Lower lobe of right lung (tissue), 2 donors: ENCODE data around the gene SIL1. TPM values are rescaled to one million over a fixed set of nuclear protein-coding genes. Genes with fewer than 3 reads are reported as not detected.

Source experiments
- ATAC-seq, 2 donors: fragments of 200-7000 bp; cut with Tn5 transposase; one replicate each; pipeline ENCODE4 v1.9.1; 2020 to 2022; ENCODE audit warnings: mild to moderate bottlenecking in 2 of 2, moderate library complexity in 2 of 2
- DNase-seq: peaks from one replicate; pipeline ENCODE4 v3.0.0-alpha.2; 2020
- H3K27ac ChIP-seq: fragments of 200-600 bp; one replicate; pipeline ENCODE4 v1.8.0; 2022
- H3K27me3 ChIP-seq: fragments of 200-600 bp; one replicate; pipeline ENCODE4 v1.8.0; 2022; ENCODE audit warnings: low read depth
- H3K36me3 ChIP-seq: fragments of 200-600 bp; one replicate; pipeline ENCODE4 v1.8.0; 2022; ENCODE audit warnings: mild to moderate bottlenecking
- H3K4me1 ChIP-seq: fragments of 200-600 bp; one replicate; pipeline ENCODE4 v1.8.0; 2022
- H3K4me3 ChIP-seq: fragments of 200-600 bp; one replicate; pipeline ENCODE4 v1.8.0; 2022; ENCODE audit warnings: mild to moderate bottlenecking
- H3K9me3 ChIP-seq: fragments of 200-600 bp; one replicate; pipeline ENCODE4 v1.8.0; 2022
- CTCF ChIP-seq: fragments of 200-600 bp; IDR thresholded peaks from one replicate; pipeline ENCODE4 v1.8.0; 2022; ENCODE audit warnings: antibody characterized with exemption, mild to moderate bottlenecking
- intact Hi-C: fragments of 100-400 bp; cut with DNase I; formaldehyde crosslinking; loops from one replicate; pipeline ENCODE4 v1.11.0; 2022
- total RNA-seq: library from RNA; stranded (reverse); fragmentation: NEBNext Ultra II Directional; extraction: Animal tissue kit (Norgen Biotek cat#: 25700); gene quantifications from one replicate; pipeline ENCODE4 v1.2.1, GENCODE V29; 2021
- donor health status: DM: no; HTN: yes; CAD: no; lungs with severe emphysema.

Gene SIL1
- total RNA-seq, 1 donor from 2014 or later, result 40.6 TPM

GRCh38 chr5:139091439-139092156, 106.6 kb downstream of the SIL1 start:
- no peaks in the 10 kb centered on the region for H3K9me3 ChIP-seq
- H3K27me3 ChIP-seq, result no peaks in the 10 kb centered on the region
- no peak for DNase-seq
- peak; percentile 56 to 61 for ATAC-seq
- no peak overlapping the region for H3K4me3 ChIP-seq
- no peaks in the 10 kb centered on the region for H3K36me3 ChIP-seq
- peaks cover 5% of the 10 kb centered on the region for H3K4me1 ChIP-seq
- peak; percentile 21 for TF ChIP-seq CTCF
- intact Hi-C loops, result no loop called here
- no peak overlapping the region for H3K27ac ChIP-seq

- ATAC-seq (no peak), DNase-seq (no peak)
- Histone ChIP-seq H3K9me3 (no peaks in the 10 kb centered on the region), H3K27me3 (no peaks in the 10 kb centered on the region), H3K36me3 (no peaks in the 10 kb centered on the region), H3K4me1 (peaks cover 5% of the 10 kb centered on the region), H3K27ac (no peak overlapping the region), H3K4me3 (no peak overlapping the region)
- intact Hi-C loops, result no loop called here
- no peak for TF ChIP-seq CTCF
Observed at GRCh38 chr5:139090581-139090980, 107.6 kb downstream of the SIL1 start.

GRCh38 chr5:139088024-139088423, 110.1 kb downstream of the SIL1 start:
- H3K36me3 ChIP-seq, result no peaks in the 10 kb centered on the region
- DNase-seq, result no peak
- H3K9me3 ChIP-seq, result no peaks in the 10 kb centered on the region
- no peak for TF ChIP-seq CTCF
- H3K4me1 ChIP-seq, result peaks cover 5% of the 10 kb centered on the region
- no peak overlapping the region for H3K27ac ChIP-seq
- no peak for ATAC-seq
- H3K4me3 ChIP-seq, result no peak overlapping the region
- H3K27me3 ChIP-seq, result no peaks in the 10 kb centered on the region
- intact Hi-C loops, result no loop called here

- DNase-seq, result no peak
- TF ChIP-seq CTCF, result no peak
- Histone ChIP-seq H3K36me3 (no peaks in the 10 kb centered on the region), H3K27me3 (no peaks in the 10 kb centered on the region), H3K4me3 (no peak overlapping the region), H3K27ac (no peak overlapping the region), H3K9me3 (no peaks in the 10 kb centered on the region), H3K4me1 (no peaks in the 10 kb centered on the region)
- no peak for ATAC-seq
- intact Hi-C loops, result no loop called here
Observed at GRCh38 chr5:139082813-139083498, 115.2 kb downstream of the SIL1 start.

- intact Hi-C loops, result no loop called here
- Histone ChIP-seq H3K27ac (no peak overlapping the region), H3K27me3 (no peaks in the 10 kb centered on the region), H3K4me3 (no peak overlapping the region), H3K9me3 (no peaks in the 10 kb centered on the region), H3K36me3 (no peaks in the 10 kb centered on the region), H3K4me1 (peaks cover 9% of the 10 kb centered on the region)
- DNase-seq (no peak), ATAC-seq (no peak)
- no peak for TF ChIP-seq CTCF
Observed at GRCh38 chr5:139079991-139080610, 118.1 kb downstream of the SIL1 start.
